BLaER1 treated with 17β-estradiol and CSF1 and Interleukin-3, amounts not matched to agents 10 nM and 100 nM (cell line): ENCODE measurements around the gene PIM1.

Experiments
- H3K27ac ChIP-seq, 11 experiments: shearing (Covaris generic); formaldehyde crosslinking; 2 replicates each; pipeline ENCODE4 v1.8.1; 2022
- H3K27me3 ChIP-seq, 11 experiments: shearing (Covaris generic); formaldehyde crosslinking; 2 replicates each; pipeline ENCODE4 v1.8.1; 2022
- H3K36me3 ChIP-seq, 11 experiments: shearing (Covaris generic); formaldehyde crosslinking; 2 replicates each; pipeline ENCODE4 v1.8.1; 2022
- H3K4me1 ChIP-seq, 10 experiments: shearing (Covaris generic); formaldehyde crosslinking; 2 replicates each; pipeline ENCODE4 v1.8.1; 2022
- H3K4me2 ChIP-seq, 11 experiments: shearing (Covaris generic); formaldehyde crosslinking; 2 replicates each; pipeline ENCODE4 v1.8.1; 2022
- H3K4me3 ChIP-seq, 10 experiments: shearing (Covaris generic); formaldehyde crosslinking; 2 replicates each; pipeline ENCODE4 v1.8.1; 2022
- H3K9ac ChIP-seq, 11 experiments: shearing (Covaris generic); formaldehyde crosslinking; 2 replicates each; pipeline ENCODE4 v1.8.1; 2022
- H3K9me3 ChIP-seq, 11 experiments: shearing (Covaris generic); formaldehyde crosslinking; replicated peaks in 1 of 11; 2 replicates each; pipeline ENCODE4 v1.8.1; 2022
- H4K20me1 ChIP-seq, 11 experiments: shearing (Covaris generic); formaldehyde crosslinking; 2 replicates each; pipeline ENCODE4 v1.8.1; 2022
- Cebpa-rat ChIP-seq, 11 experiments: shearing (Covaris generic); IDR thresholded peaks; 2 replicates each; pipeline ENCODE4 v1.8.1; 2022

Gene PIM1

GRCh38 chr6:37169496-37170272 is at the start of gene PIM1:
PIM1 (plus strand) TSS chr6:37170152; CDS start chr6:37170576, 424 bp downstream.
- Histone ChIP-seq H3K4me1 (peaks cover 17 to 51% (median 37%) of the 10 kb centered on the region in 10 experiments), H3K4me3 (peak within 1 kb of the TSS; percentile 84 to 99 (median 94)), H3K9ac (peak within 1 kb of the TSS; percentile 93 to 99 (median 95)), H3K4me2 (peak within 1 kb of the TSS; percentile 88 to 99 (median 95)), H3K9me3 (peaks cover 0 to 11% (median 0%) of the 10 kb centered on the region in 11 experiments; a peak in 3 of 22 replicates), H3K27me3 (peaks cover 0 to 16% (median 6%) of the 10 kb centered on the region in 11 experiments; a peak in 10 of 22 replicates), H3K36me3 (peaks cover 19 to 46% (median 35%) of the 10 kb centered on the region in 11 experiments), H3K27ac (peak within 1 kb of the TSS; percentile 84 to 97 (median 92)), H4K20me1 (peaks cover 0 to 29% (median 18%) of the 10 kb centered on the region in 11 experiments; a peak in 14 of 22 replicates)
- TF ChIP-seq Cebpa-rat (IDR thresholded peaks at IDR 0.05): no peak

GRCh38 chr6:37121556-37121955 is 48.4 kb upstream of the PIM1 start:
- Histone ChIP-seq H3K9me3 (no peaks in the 10 kb centered on the region), H3K4me1 (peaks cover 0 to 25% (median 0%) of the 10 kb centered on the region in 10 experiments; a peak in 6 of 20 replicates), H3K9ac (no peak overlapping the region), H3K36me3 (no peaks in the 10 kb centered on the region), H4K20me1 (no peaks in the 10 kb centered on the region), H3K4me3 (no peak overlapping the region), H3K4me2 (peak overlapping the region in 1 of 11 experiments; percentile 59; a peak in 2 of 22 replicates), H3K27me3 (no peaks in the 10 kb centered on the region), H3K27ac (no peak overlapping the region)
- TF ChIP-seq Cebpa-rat (IDR thresholded peaks at IDR 0.05): no peak

GRCh38 chr6:37122861-37123260 is 47.1 kb upstream of the PIM1 start:
- H3K9ac ChIP-seq: no peak overlapping the region
- H3K27ac ChIP-seq: no peak overlapping the region
- no peaks in the 10 kb centered on the region for H3K36me3 ChIP-seq
- H3K4me1 ChIP-seq: peaks cover 0 to 25% (median 0%) of the 10 kb centered on the region in 10 experiments; a peak in 6 of 20 replicates
- no peaks in the 10 kb centered on the region for H3K9me3 ChIP-seq
- H4K20me1 ChIP-seq: no peaks in the 10 kb centered on the region
- H3K4me2 ChIP-seq: no peak overlapping the region
- no peak overlapping the region for H3K4me3 ChIP-seq
- TF ChIP-seq Cebpa-rat (IDR thresholded peaks at IDR 0.05): no peak
- no peaks in the 10 kb centered on the region for H3K27me3 ChIP-seq

- Histone ChIP-seq H3K9ac (no peak overlapping the region), H3K4me1 (peaks cover 0 to 23% (median 0%) of the 10 kb centered on the region in 10 experiments; a peak in 6 of 20 replicates), H3K36me3 (no peaks in the 10 kb centered on the region), H3K27ac (no peak overlapping the region), H4K20me1 (no peaks in the 10 kb centered on the region), H3K27me3 (no peaks in the 10 kb centered on the region), H3K9me3 (no peaks in the 10 kb centered on the region), H3K4me3 (no peak overlapping the region), H3K4me2 (no peak overlapping the region)
- no peak for TF ChIP-seq Cebpa-rat (IDR thresholded peaks at IDR 0.05)
These were observed 45.8 kb upstream of the PIM1 start for GRCh38 chr6:37123957-37124729.

- Histone ChIP-seq H3K9ac (no peak overlapping the region), H3K4me2 (no peak overlapping the region), H3K4me3 (no peak overlapping the region), H3K36me3 (no peaks in the 10 kb centered on the region), H3K9me3 (no peaks in the 10 kb centered on the region), H3K27ac (no peak overlapping the region), H3K4me1 (peaks cover 0 to 30% (median 6%) of the 10 kb centered on the region in 10 experiments; a peak in 12 of 20 replicates), H4K20me1 (no peaks in the 10 kb centered on the region), H3K27me3 (no peaks in the 10 kb centered on the region)
- TF ChIP-seq Cebpa-rat (IDR thresholded peaks at IDR 0.05): no peak
These were observed 44.0 kb upstream of the PIM1 start for GRCh38 chr6:37125774-37126492.

GRCh38 chr6:37126493-37126958 is 43.4 kb upstream of the PIM1 start:
- TF ChIP-seq Cebpa-rat (IDR thresholded peaks at IDR 0.05): no peak
- H3K27ac ChIP-seq: no peak overlapping the region
- H3K4me2 ChIP-seq: no peak overlapping the region
- no peaks in the 10 kb centered on the region for H3K27me3 ChIP-seq
- H4K20me1 ChIP-seq: no peaks in the 10 kb centered on the region
- H3K4me3 ChIP-seq: no peak overlapping the region
- no peaks in the 10 kb centered on the region for H3K36me3 ChIP-seq
- no peaks in the 10 kb centered on the region for H3K9me3 ChIP-seq
- H3K9ac ChIP-seq: no peak overlapping the region
- peaks cover 0 to 32% (median 8%) of the 10 kb centered on the region in 10 experiments; a peak in 13 of 20 replicates for H3K4me1 ChIP-seq

GRCh38 chr6:37126961-37127616 is 42.9 kb upstream of the PIM1 start:
- Histone ChIP-seq H3K27me3 (no peaks in the 10 kb centered on the region), H3K36me3 (no peaks in the 10 kb centered on the region), H3K4me3 (no peak overlapping the region), H4K20me1 (no peaks in the 10 kb centered on the region), H3K4me2 (no peak overlapping the region), H3K9me3 (no peaks in the 10 kb centered on the region), H3K27ac (no peak overlapping the region), H3K4me1 (peaks cover 0 to 31% (median 10%) of the 10 kb centered on the region in 10 experiments; a peak in 13 of 20 replicates), H3K9ac (no peak overlapping the region)
- no peak for TF ChIP-seq Cebpa-rat (IDR thresholded peaks at IDR 0.05)
